H1 (cell line): ENCODE data around the gene UBQLN1. TPM values are rescaled to one million over a fixed set of nuclear protein-coding genes. Genes with fewer than 3 reads are reported as not detected.
A peak's percentile ranks its signal among the peaks of the same experiment; 100 is the strongest.

Experiments used
- CTCF ChIA-PET: fragments of 300-600 bp; sonication (Branson Sonifier 250); formaldehyde crosslinking; loops from one replicate; lab custom pipeline; 2021; ENCODE audit not compliant: partially characterized antibody; lab: Charles Lee
- POLR2A ChIA-PET: fragments of 300-600 bp; sonication (Branson Sonifier 250); formaldehyde crosslinking; loops from one replicate; lab custom pipeline; 2021; ENCODE audit warnings: inconsistent platforms; ENCODE audit not compliant: partially characterized antibody; lab: Charles Lee
- DNase-seq, 2 experiments: peaks; one replicate each; pipeline versions ENCODE4 v3.0.0 to v3.0.0-alpha.2; 2010 to 2022; ENCODE audit warnings: low spot score in 2 of 2, low read depth in 1 of 2, mixed read lengths in 1 of 2
- FAIRE-seq: peaks from 2 replicates; lab custom pipeline; 2011; peaks lifted over from hg19 to GRCh38; lab: Jason Lieb, UNC
- H2AFZ ChIP-seq: 2 replicates; pipeline ENCODE4 v1.8.1; 2012; ENCODE audit warnings: low read length, inconsistent platforms
- H2AK5ac ChIP-seq: 2 replicates; pipeline ENCODE4 v1.6.1; 2013; ENCODE audit warnings: low read depth, low read length
- H2BK120ac ChIP-seq: replicated peaks from 2 replicates; pipeline ENCODE3; 2013; ENCODE audit warnings: low read depth, low read length, inconsistent platforms
- H2BK12ac ChIP-seq: 2 replicates; pipeline ENCODE4 v1.6.1; 2013; ENCODE audit warnings: low read depth, low read length
- H2BK15ac ChIP-seq: 2 replicates; pipeline ENCODE4 v1.6.1; 2013; ENCODE audit warnings: low read length
- H2BK20ac ChIP-seq: 2 replicates; pipeline ENCODE4 v1.6.1; 2013; ENCODE audit warnings: low read length
- H2BK5ac ChIP-seq: 2 replicates; pipeline ENCODE4 v1.6.1; 2013; ENCODE audit warnings: low read depth, low read length
- H3K14ac ChIP-seq: 2 replicates; pipeline ENCODE4 v1.6.1; 2013; ENCODE audit warnings: inconsistent platforms; ENCODE audit not compliant: insufficient read length
- H3K18ac ChIP-seq: 2 replicates; pipeline ENCODE4 v1.6.1; 2013; ENCODE audit warnings: low read length; ENCODE audit errors: extremely low read depth
- H3K23ac ChIP-seq: 2 replicates; pipeline ENCODE4 v1.6.1; 2013; ENCODE audit warnings: inconsistent platforms; ENCODE audit not compliant: insufficient read length
- H3K23me2 ChIP-seq: 2 replicates; pipeline ENCODE4 v1.6.1; 2013; ENCODE audit warnings: low read depth, low read length
- H3K27ac ChIP-seq: 2 replicates; pipeline ENCODE4 v1.6.1; 2011; ENCODE audit warnings: low read depth, low read length, inconsistent platforms
- H3K27me3 ChIP-seq, 4 experiments: replicated peaks in 1 of 4; 1 replicate in 1 of 4; 2 replicates in 3 of 4; pipeline versions ENCODE4 v1.6.1 to v1.8.1; 2011 to 2013; ENCODE audit warnings: low read length in 3 of 4, mild to moderate bottlenecking in 3 of 4, inconsistent platforms in 2 of 4, mixed read lengths in 2 of 4, moderate library complexity in 1 of 4; ENCODE audit not compliant: control insufficient read depth in 3 of 4, insufficient read depth in 3 of 4; ENCODE audit errors: extremely low read depth in 1 of 4
- H3K36me3 ChIP-seq, 4 experiments: 2 replicates each; pipeline versions ENCODE4 v1.6.1 to v1.8.1; 2011 to 2013; ENCODE audit warnings: mild to moderate bottlenecking in 4 of 4, low read length in 3 of 4, moderate library complexity in 2 of 4, control low read depth in 1 of 4, inconsistent platforms in 1 of 4; ENCODE audit not compliant: insufficient read depth in 4 of 4, control insufficient read depth in 2 of 4
- H3K4ac ChIP-seq: replicated peaks from 2 replicates; pipeline ENCODE3; 2013; ENCODE audit warnings: low read length, low read depth, mixed read lengths, inconsistent platforms; ENCODE audit not compliant: insufficient read length
- H3K4me1 ChIP-seq, 4 experiments: replicated peaks in 1 of 4; 1 replicate in 1 of 4; 2 replicates in 3 of 4; pipeline versions ENCODE4 v1.6.1 to v1.8.1; 2011 to 2013; ENCODE audit warnings: low read length in 3 of 4, inconsistent platforms in 2 of 4, mixed read lengths in 1 of 4; ENCODE audit not compliant: insufficient read depth in 4 of 4, control insufficient read depth in 3 of 4
- H3K4me2 ChIP-seq, 2 experiments: 2 replicates each; pipeline versions ENCODE4 v1.6.1 to v1.8.1; 2011 to 2013; ENCODE audit warnings: low read depth in 2 of 2, low read length in 2 of 2, control low read depth in 1 of 2, inconsistent platforms in 1 of 2, mild to moderate bottlenecking in 1 of 2; ENCODE audit not compliant: insufficient read depth in 1 of 2
- H3K4me3 ChIP-seq, 4 experiments: fragments of 200-600, 300-600 bp in 1 of 4; sonication (generic), shearing (Covaris generic), sonication (Bioruptor Twin) in 1 of 4; 2 replicates each; pipeline versions ENCODE4 v1.5.1 to v1.8.1; 2011 to 2016; ENCODE audit warnings: low read length in 4 of 4, low read depth in 3 of 4, control low read depth in 2 of 4, inconsistent platforms in 2 of 4, mild to moderate bottlenecking in 2 of 4, mixed read lengths in 1 of 4, moderate library complexity in 1 of 4; ENCODE audit not compliant: insufficient read depth in 2 of 4; ENCODE audit errors: extremely low read depth in 1 of 4
- H3K56ac ChIP-seq: replicated peaks from 2 replicates; pipeline ENCODE3; 2013; ENCODE audit warnings: low read depth, mild to moderate bottlenecking, mixed read lengths, low read length, inconsistent platforms; ENCODE audit not compliant: insufficient read length
- H3K79me1 ChIP-seq: 2 replicates; pipeline ENCODE4 v1.6.1; 2013; ENCODE audit warnings: low read depth, low read length, control low read depth
- H3K79me2 ChIP-seq, 2 experiments: 2 replicates each; pipeline versions ENCODE4 v1.6.1 to v1.8.1; 2012 to 2013; ENCODE audit warnings: low read length in 2 of 2, mild to moderate bottlenecking in 2 of 2, inconsistent platforms in 1 of 2; ENCODE audit not compliant: insufficient read depth in 2 of 2, control insufficient read depth in 1 of 2
- H3K9ac ChIP-seq, 4 experiments: replicated peaks in 1 of 4; 1 replicate in 1 of 4; 2 replicates in 3 of 4; pipeline versions ENCODE4 v1.6.1 to v1.8.1; 2011 to 2013; ENCODE audit warnings: low read depth in 3 of 4, low read length in 3 of 4, control low read depth in 2 of 4, mild to moderate bottlenecking in 2 of 4, moderate library complexity in 2 of 4, inconsistent platforms in 1 of 4; ENCODE audit errors: extremely low read depth in 1 of 4
- H3K9me3 ChIP-seq, 2 experiments: 2 replicates each; pipeline versions ENCODE4 v1.6.1 to v1.8.1; 2012 to 2013; ENCODE audit warnings: mild to moderate bottlenecking in 2 of 2, moderate library complexity in 2 of 2, control low read depth in 1 of 2, inconsistent platforms in 1 of 2, low read depth in 1 of 2, low read length in 1 of 2, mixed read lengths in 1 of 2; ENCODE audit not compliant: insufficient read depth in 2 of 2
- H4K20me1 ChIP-seq, 2 experiments: replicated peaks in 1 of 2; 2 replicates each; pipeline versions ENCODE3 to v1.8.1; 2011 to 2013; ENCODE audit warnings: inconsistent platforms in 2 of 2, low read length in 2 of 2, mild to moderate bottlenecking in 1 of 2; ENCODE audit not compliant: insufficient read depth in 2 of 2, control insufficient read depth in 1 of 2
- H4K5ac ChIP-seq: 2 replicates; pipeline ENCODE4 v1.6.1; 2013; ENCODE audit warnings: low read length, low read depth, mixed read lengths, inconsistent platforms; ENCODE audit not compliant: insufficient read length
- H4K8ac ChIP-seq: 2 replicates; pipeline ENCODE4 v1.8.0; 2013; ENCODE audit warnings: mild to moderate bottlenecking, moderate library complexity, low read length, inconsistent platforms; ENCODE audit not compliant: insufficient read depth; ENCODE audit errors: extremely low read depth
- H4K91ac ChIP-seq: replicated peaks from 2 replicates; pipeline ENCODE3; 2013; ENCODE audit warnings: low read length, mixed read lengths, inconsistent platforms; ENCODE audit not compliant: insufficient read length
- CEBPB ChIP-seq: IDR thresholded peaks from 2 replicates; pipeline ENCODE4 v1.6.1; 2012; ENCODE audit warnings: low read depth, low read length
- CHD2 ChIP-seq: IDR thresholded peaks from 2 replicates; pipeline ENCODE4 v1.6.1; 2012; ENCODE audit warnings: low read length, improper control_type of control experiment
- CTCF ChIP-seq, 3 experiments: IDR thresholded peaks; 1 replicate in 2 of 3; 2 replicates in 1 of 3; pipeline versions ENCODE4 v1.5.1 to v1.6.1; 2011; ENCODE audit warnings: low read length in 3 of 3, mild to moderate bottlenecking in 3 of 3, inconsistent platforms in 2 of 3, low read depth in 1 of 3, moderate library complexity in 1 of 3; ENCODE audit not compliant: insufficient read depth in 1 of 3; ENCODE audit errors: control extremely low read depth in 1 of 3
- POLR2AphosphoS5 ChIP-seq: IDR thresholded peaks from 2 replicates; pipeline ENCODE4 v1.6.1; 2011; ENCODE audit warnings: low read depth, low read length
- SRF ChIP-seq: IDR thresholded peaks from 2 replicates; pipeline ENCODE4 v1.6.1; 2011; ENCODE audit warnings: mild to moderate bottlenecking, low read depth, low read length, moderate library complexity
- TBP ChIP-seq: IDR thresholded peaks from 2 replicates; pipeline ENCODE4 v1.6.1; 2011; ENCODE audit warnings: low read depth, low read length, improper control_type of control experiment
- WGBS, 2 experiments: shearing (Covaris generic) in 1 of 2; methylation state at CpG; one replicate each; pipeline versions ENCODE4 v1.1.6 to v1.1.7; 2013 to 2015; ENCODE audit warnings: low lambda C conversion rate in 2 of 2, mixed read lengths in 2 of 2, inconsistent platforms in 1 of 2, low coverage in 1 of 2, missing lambda C conversion rate in 1 of 2; ENCODE audit not compliant: insufficient replicate concordance in 2 of 2, insufficient coverage in 1 of 2, insufficient read length in 1 of 2; ENCODE audit errors: extremely low coverage in 1 of 2, missing lambda C conversion rate in 1 of 2; 5-methylcytosine and 5-hydroxymethylcytosine counted together
- long read RNA-seq, 2 experiments: library from RNA in 1 of 2; library from capped mRNA in 1 of 2; stranded (forward); transcript quantifications; one replicate each; pipeline ENCODE4 v2.0.0, GENCODE V29; 2021; ENCODE audit warnings: inconsistent platforms in 1 of 2
- polyA minus RNA-seq, 3 experiments: library from RNA; depleted of rRNA, polyadenylated mRNA; stranded (reverse); fragments of >200 nt; gene quantifications; 1 replicate in 2 of 3; 2 replicates in 1 of 3; pipeline ENCODE4 v1.2.3, GENCODE V29; 2011
- polyA plus RNA-seq, 7 experiments: library from polyadenylated mRNA; depleted of rRNA in 3 of 7; stranded (reverse) in 5 of 7; unstranded in 2 of 7; fragments of >200 nt in 5 of 7; fragments of 200-250 nt in 2 of 7; gene quantifications; 1 replicate in 5 of 7; 2 replicates in 1 of 7; 4 replicates in 1 of 7; pipeline versions ENCODE4 v1.2.1 to v1.2.3, GENCODE V29; 2011 to 2013; ENCODE audit warnings: missing spikeins in 2 of 7, mixed read lengths in 2 of 7
- total RNA-seq: library from RNA; stranded (reverse); fragmentation: NEBNext Ultra II Directional; extraction: Animal tissue kit (Norgen Biotek cat#: 25700); gene quantifications from 2 replicates; pipeline ENCODE4 v1.2.1, GENCODE V29; 2021

UBQLN1 gene
- total RNA-seq (101 and 105 TPM in 2 replicates), polyA plus RNA-seq (2011; rRNA removed) (49.8 and 62.4 TPM in 2 replicates), polyA minus RNA-seq (2011; rRNA and poly(A)+ RNA removed) (206 and 251 TPM in 2 replicates)
- polyA plus RNA-seq (2011; cell fraction: cytosol; rRNA removed) = 70.9 TPM
- 62.0 TPM for polyA plus RNA-seq (2011; cell fraction: nucleus; rRNA removed)
- polyA plus RNA-seq (2012, experiment 1 of 2) = 58.3 to 81.6 TPM (median 71.5 TPM) in 4 replicates
- 6.7 TPM for polyA plus RNA-seq (2012, experiment 2 of 2)
- polyA plus RNA-seq (2013, experiment 1 of 2) = 64.1 TPM
- polyA plus RNA-seq (2013, experiment 2 of 2) = 64.0 TPM
- 107 TPM for polyA minus RNA-seq (2011; cell fraction: cytosol; rRNA and poly(A)+ RNA removed)
- polyA minus RNA-seq (2011; cell fraction: nucleus; rRNA and poly(A)+ RNA removed) = 122 TPM
- long read RNA-seq, experiment 1, full-length matches to known transcripts = 41 of 136 reads
- long read RNA-seq, experiment 1, partial matches to known transcripts = 59 of 136 reads
- long read RNA-seq, experiment 1, other reads (novel, unspliced or antisense) = 36 of 136 reads
- long read RNA-seq, experiment 2, partial matches to known transcripts = 7 of 19 reads
- long read RNA-seq, experiment 2, other reads (novel, unspliced or antisense) = 12 of 19 reads

GRCh38 chr9:83707768-83708514, at the start of gene UBQLN1:
UBQLN1 (minus strand) TSS chr9:83707958; CDS start chr9:83707679, 279 bp downstream.
- Histone ChIP-seq H3K36me3 (no peaks in the 10 kb centered on the region; a peak in 1 of 8 replicates), H3K4me2 (peak within 1 kb of the TSS; percentile 70 to 87), H2BK120ac (peak within 1 kb of the TSS; percentile 93), H3K79me1 (no peaks in the 10 kb centered on the region), H3K4ac (peak within 1 kb of the TSS; percentile 69), H3K9me3 (peaks cover 0 to 2% of the 10 kb centered on the region in 2 experiments; a peak in 1 of 4 replicates), H4K8ac (peak within 1 kb of the TSS; percentile 99), H3K18ac (peak within 1 kb of the TSS; percentile 99), H4K5ac (peak within 1 kb of the TSS; percentile 100), H3K9ac (peak within 1 kb of the TSS; percentile 98 to 100 (median 98)), H2AFZ (peak within 1 kb of the TSS; percentile 96), H3K27me3 (no peaks in the 10 kb centered on the region), H3K79me2 (peaks cover 33 to 45% of the 10 kb centered on the region in 2 experiments), H3K23ac (no peak within 1 kb of the TSS), H3K23me2 (no peaks in the 10 kb centered on the region; the same call in 1 of the 2 replicates), H2AK5ac (no peak within 1 kb of the TSS), H3K4me1 (no peaks in the 10 kb centered on the region; a peak in 1 of 7 replicates), H3K27ac (peak within 1 kb of the TSS; percentile 100), H2BK15ac (peak within 1 kb of the TSS; percentile 97), H2BK20ac (no peak within 1 kb of the TSS), H2BK5ac (peak within 1 kb of the TSS; percentile 100), H3K4me3 (peak within 1 kb of the TSS; percentile 79 to 99 (median 93)), H3K14ac (no peak within 1 kb of the TSS), H2BK12ac (peak within 1 kb of the TSS; percentile 100), H3K56ac (peak within 1 kb of the TSS; percentile 95), H4K20me1 (no peaks in the 10 kb centered on the region), H4K91ac (peak within 1 kb of the TSS; percentile 99)
- 1% methylated on average over 66 of the region's 67 CpGs; no CpG with 5 or more reads in 1 of the 2 experiments for WGBS, 2 experiments
- FAIRE-seq (peak; percentile 42), DNase-seq (peak; percentile 66 to 92)
- ChIA-PET POLR2A (interaction anchor here (0.6 to 2.7 kb wide), 30 partner anchors 9 to 695 kb away, joined by 3 to 15 read pairs (median 4); partner anchors contain the start of genes HNRNPK, KIF27 and RMI1), CTCF (interaction anchor here (0.6 to 1.0 kb wide), 3 partner anchors 12 to 30 kb away, joined by 3 to 4 read pairs (median 4); no protein-coding TSS in a partner anchor)
- TF ChIP-seq CTCF (IDR thresholded peaks at IDR 0.05; ENCODE audit: control extremely low read depth in 1 of 3, insufficient read depth in 1 of 3, low read depth in 1 of 3, low read length in 3 of 3) = no peak
- peak; percentile 82 for TF ChIP-seq TBP
- no peak for TF ChIP-seq CEBPB
- TF ChIP-seq SRF = 0 out of 2 replicates have a peak, but pooled peaks have one; percentile 37
- TF ChIP-seq CHD2 = peak; percentile 71
- peak; percentile 97 for TF ChIP-seq POLR2AphosphoS5
